Liver (tissue), 3 donors: ENCODE measurements around the gene TMEM190.

ENCODE experiments used
- CTCF ChIP-seq: fragments of 150-350 bp; IDR thresholded peaks from 2 replicates; pipeline ENCODE4 v1.5.1; 2017; ENCODE audit warnings: improper control_type of control experiment, low read depth, low read length; ENCODE audit not compliant: missing input control
- EGR1 ChIP-seq, 2 donors: IDR thresholded peaks; 2 replicates each; pipeline ENCODE4 v1.6.1; 2016 to 2018; ENCODE audit warnings: antibody characterized with exemption in 2 of 2, low read depth in 2 of 2
- FOXA1 ChIP-seq: IDR thresholded peaks from 2 replicates; pipeline ENCODE4 v1.6.1; 2016; ENCODE audit warnings: antibody characterized with exemption
- GABPA ChIP-seq, 2 donors: IDR thresholded peaks in 1 of 2; conservative IDR thresholded peaks in 1 of 2; 2 replicates each; pipeline ENCODE4 v1.6.1; 2016; ENCODE audit warnings: antibody characterized with exemption in 2 of 2, mild to moderate bottlenecking in 1 of 2, moderate library complexity in 1 of 2
- HNF4A ChIP-seq, 2 donors: conservative IDR thresholded peaks; 2 replicates each; pipeline ENCODE4 v1.6.1; 2016; ENCODE audit warnings: antibody characterized with exemption in 2 of 2, mild to moderate bottlenecking in 2 of 2
- HNF4G ChIP-seq: IDR thresholded peaks from 2 replicates; pipeline ENCODE4 v1.6.1; 2016; ENCODE audit warnings: antibody characterized with exemption
- MAX ChIP-seq: IDR thresholded peaks from 2 replicates; pipeline ENCODE4 v1.6.1; 2016; ENCODE audit warnings: antibody characterized with exemption
- NR2F2 ChIP-seq: IDR thresholded peaks from 2 replicates; pipeline ENCODE4 v1.6.1; 2016; ENCODE audit warnings: antibody characterized with exemption
- RAD21 ChIP-seq, 2 donors: IDR thresholded peaks; 2 replicates each; pipeline ENCODE4 v1.6.1; 2016; ENCODE audit warnings: antibody characterized with exemption in 2 of 2, mild to moderate bottlenecking in 2 of 2
- REST ChIP-seq: IDR thresholded peaks from 2 replicates; pipeline ENCODE4 v1.6.1; 2016; ENCODE audit warnings: antibody characterized with exemption, mild to moderate bottlenecking
- SP1 ChIP-seq: IDR thresholded peaks from 2 replicates; pipeline ENCODE4 v1.6.1; 2018; ENCODE audit warnings: antibody characterized with exemption, mild to moderate bottlenecking
- TAF1 ChIP-seq: conservative IDR thresholded peaks from 2 replicates; pipeline ENCODE4 v1.6.1; 2016; ENCODE audit warnings: antibody characterized with exemption, mild to moderate bottlenecking
- YY1 ChIP-seq: IDR thresholded peaks from 2 replicates; pipeline ENCODE4 v1.6.1; 2016; ENCODE audit warnings: antibody characterized with exemption, mild to moderate bottlenecking
- TF ChIP-seq, protein P1 (sequence below): IDR thresholded peaks from 2 replicates; pipeline ENCODE4 v1.6.1; 2016; ENCODE audit warnings: antibody characterized with exemption
- donor health status: healthy.
- donor health status: healthy.

GRCh38 chr19:55402509-55402908 lies 25.9 kb downstream of the TMEM190 start:
- no peak for TF ChIP-seq HNF4A (conservative IDR thresholded peaks at IDR 0.05)
- TF ChIP-seq MAX, result no peak
- TF ChIP-seq, protein P1, sequence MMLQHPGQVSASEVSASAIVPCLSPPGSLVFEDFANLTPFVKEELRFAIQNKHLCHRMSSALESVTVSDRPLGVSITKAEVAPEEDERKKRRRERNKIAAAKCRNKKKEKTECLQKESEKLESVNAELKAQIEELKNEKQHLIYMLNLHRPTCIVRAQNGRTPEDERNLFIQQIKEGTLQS, result no peak
- no peak for TF ChIP-seq CTCF
- no peak for TF ChIP-seq YY1
- TF ChIP-seq NR2F2, result no peak
- no peak for TF ChIP-seq TAF1
- no peak for TF ChIP-seq HNF4G
- TF ChIP-seq REST, result no peak
- TF ChIP-seq EGR1 (IDR thresholded peaks at IDR 0.05; ENCODE audit: low read depth in 2 of 2), result no peak
- no peak for TF ChIP-seq FOXA1
- no peak for TF ChIP-seq RAD21 (IDR thresholded peaks at IDR 0.05)
- no peak for TF ChIP-seq SP1
- no peak for TF ChIP-seq GABPA (IDR thresholded peaks at IDR 0.05 in 1 of 2, conservative IDR thresholded peaks at IDR 0.05 in 1 of 2)
